Esophagus mucosa (tissue), 1 donor: ENCODE data around the gene RDH14. TPM values are rescaled to one million over a fixed set of nuclear protein-coding genes. Genes with fewer than 3 reads are reported as not detected.

Experiments
- ATAC-seq: fragments of 200-7000 bp; cut with Tn5 transposase; one replicate; pipeline ENCODE4 v1.9.1; 2020
- total RNA-seq: library from RNA; stranded (reverse); gene quantifications from one replicate; pipeline ENCODE4 v1.2.4, GENCODE V29; 2023
- donor health status: DM: yes; HTN: yes; CAD: no.

Gene RDH14, protein sequence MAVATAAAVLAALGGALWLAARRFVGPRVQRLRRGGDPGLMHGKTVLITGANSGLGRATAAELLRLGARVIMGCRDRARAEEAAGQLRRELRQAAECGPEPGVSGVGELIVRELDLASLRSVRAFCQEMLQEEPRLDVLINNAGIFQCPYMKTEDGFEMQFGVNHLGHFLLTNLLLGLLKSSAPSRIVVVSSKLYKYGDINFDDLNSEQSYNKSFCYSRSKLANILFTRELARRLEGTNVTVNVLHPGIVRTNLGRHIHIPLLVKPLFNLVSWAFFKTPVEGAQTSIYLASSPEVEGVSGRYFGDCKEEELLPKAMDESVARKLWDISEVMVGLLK
- 11.2 TPM for total RNA-seq

DNA sequence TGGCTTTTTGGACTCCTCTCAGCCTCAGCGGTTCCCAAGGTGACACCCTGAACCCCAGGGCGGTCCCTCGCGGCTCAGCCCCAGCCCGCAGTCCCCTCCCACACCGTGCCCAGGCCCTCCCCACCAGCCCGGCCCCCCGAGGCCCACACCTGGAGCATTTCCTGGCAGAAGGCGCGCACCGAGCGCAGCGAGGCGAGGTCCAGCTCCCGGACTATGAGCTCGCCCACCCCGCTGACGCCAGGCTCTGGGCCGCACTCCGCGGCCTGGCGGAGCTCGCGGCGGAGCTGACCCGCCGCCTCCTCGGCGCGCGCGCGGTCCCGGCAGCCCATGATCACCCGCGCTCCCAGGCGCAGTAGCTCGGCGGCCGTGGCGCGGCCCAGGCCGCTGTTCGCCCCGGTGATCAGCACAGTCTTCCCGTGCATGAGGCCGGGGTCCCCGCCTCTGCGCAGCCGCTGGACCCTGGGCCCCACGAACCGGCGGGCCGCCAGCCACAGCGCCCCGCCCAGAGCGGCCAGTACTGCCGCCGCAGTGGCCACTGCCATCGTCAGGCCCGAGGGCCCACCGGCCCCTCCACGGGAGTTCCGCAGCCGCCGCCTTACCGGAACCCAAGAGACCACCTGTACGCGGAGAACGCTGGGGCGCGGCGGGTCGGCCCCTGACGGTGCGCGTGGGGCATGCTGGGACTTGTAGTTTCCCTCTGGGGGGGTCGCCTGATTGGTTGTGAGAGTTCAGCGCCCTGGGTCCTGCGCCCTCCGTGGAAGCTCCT, at the start of gene RDH14:
TSS of gene RDH14 (minus strand) at position 623 of the 766 bp plus-strand sequence. CDS start at position 542, 81 bp downstream.
- peak; percentile 97 for ATAC-seq

DNA sequence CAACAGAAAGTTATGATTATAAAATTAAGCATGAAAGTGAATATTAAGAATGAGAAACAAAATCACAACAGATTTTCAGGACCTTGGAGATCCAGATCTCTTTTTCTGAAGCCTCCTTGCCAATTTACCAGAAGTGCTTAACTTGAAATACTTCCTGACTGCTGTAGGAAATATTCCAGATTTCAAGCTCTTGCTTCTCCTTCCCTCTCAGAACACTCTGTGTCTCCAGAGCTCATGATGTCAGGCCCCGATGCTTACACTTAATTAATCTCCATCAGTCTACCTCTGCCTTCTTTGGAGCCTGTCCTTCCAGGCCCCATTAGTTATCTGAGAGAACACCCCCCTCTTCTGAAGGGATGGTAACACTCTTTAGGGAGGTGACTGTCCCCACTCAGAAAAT, 49.6 kb upstream of the RDH14 start:
- ATAC-seq, result no peak

DNA sequence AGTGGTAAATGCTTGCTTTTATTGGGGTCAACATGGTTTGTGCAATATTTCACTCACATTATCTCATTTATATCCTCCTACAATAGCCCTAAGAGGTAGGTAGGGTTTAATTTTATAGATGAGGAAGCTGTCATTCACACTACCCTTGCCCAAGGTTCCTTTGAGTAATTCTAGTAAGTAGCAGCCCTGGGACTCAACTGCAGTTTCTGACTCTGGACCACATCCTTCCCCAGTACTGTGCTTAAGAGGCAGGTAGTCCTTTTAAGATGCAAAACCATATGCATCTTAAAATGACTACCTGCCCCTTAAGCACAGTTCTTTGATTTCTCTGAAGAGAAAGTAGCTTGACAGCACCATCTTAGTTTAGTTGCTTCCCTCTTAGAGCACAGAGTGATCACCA, 44.7 kb upstream of the RDH14 start:
- no peak for ATAC-seq

DNA sequence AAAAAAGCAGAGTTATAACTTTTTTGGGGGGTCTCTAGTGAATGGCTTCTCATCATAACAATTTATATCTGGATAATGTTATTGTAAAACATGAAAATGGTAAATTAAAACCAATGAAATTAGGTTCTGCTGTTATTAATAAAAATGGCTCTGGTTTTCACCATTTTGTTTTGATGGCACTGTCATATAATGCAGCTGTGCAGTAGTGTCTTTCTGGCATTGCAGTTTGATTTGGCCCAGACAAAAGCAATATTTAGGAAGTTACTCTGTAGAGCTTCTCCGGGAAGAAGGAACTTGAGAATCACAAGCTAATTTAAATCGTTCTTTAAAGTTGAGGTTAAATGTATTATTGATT, 44.1 kb upstream of the RDH14 start:
- no peak for ATAC-seq

DNA sequence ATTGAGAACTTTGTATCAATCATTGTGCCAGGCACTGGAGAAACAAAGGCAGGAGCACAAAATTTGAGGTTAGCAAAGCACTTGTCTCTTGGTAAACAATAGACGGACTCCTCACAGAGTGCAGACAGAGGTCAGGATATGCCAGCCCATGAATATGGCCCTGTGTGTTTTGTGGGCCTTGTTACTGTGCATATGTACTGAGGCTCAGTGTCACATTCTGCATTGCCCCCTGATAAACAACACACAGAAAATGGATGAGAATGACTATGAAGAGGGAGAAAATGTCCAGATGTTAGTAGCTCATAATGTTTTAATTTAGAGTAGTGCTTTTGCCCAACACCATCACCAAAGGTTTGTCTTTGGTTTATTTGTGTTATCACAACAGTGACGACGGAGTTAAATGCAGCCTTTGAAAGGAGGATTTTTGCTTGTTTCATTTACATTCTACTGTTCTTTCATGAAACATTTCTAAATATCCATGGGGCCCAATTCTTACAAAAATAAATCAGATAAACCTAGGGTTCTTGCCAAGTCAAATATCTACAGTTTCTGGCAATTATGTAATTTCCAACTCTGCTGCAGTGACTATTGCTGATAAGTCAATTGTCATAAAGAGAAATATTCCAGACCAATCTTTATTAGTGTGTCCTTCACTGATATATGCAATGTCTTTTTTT, 43.5 kb upstream of the RDH14 start:
- ATAC-seq, result no peak

DNA sequence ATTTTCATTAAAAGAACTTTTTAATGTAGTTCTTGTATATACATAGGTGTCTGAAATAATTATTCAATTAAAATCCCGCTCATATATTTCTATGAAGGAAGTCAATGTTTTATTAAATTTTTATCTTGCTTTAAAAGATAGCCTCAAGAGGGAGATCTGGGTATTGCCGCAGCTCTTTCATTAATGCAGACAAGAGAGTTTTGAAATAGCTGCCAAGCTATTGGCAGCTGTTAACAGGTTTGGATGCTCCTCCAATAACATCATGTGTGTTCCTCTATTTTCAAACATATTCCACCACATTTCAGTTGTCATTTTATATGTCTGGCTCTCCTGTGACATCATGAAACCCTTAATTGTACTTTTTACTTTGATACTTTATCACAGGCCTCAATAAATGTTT, 41.8 kb upstream of the RDH14 start:
- no peak for ATAC-seq

DNA sequence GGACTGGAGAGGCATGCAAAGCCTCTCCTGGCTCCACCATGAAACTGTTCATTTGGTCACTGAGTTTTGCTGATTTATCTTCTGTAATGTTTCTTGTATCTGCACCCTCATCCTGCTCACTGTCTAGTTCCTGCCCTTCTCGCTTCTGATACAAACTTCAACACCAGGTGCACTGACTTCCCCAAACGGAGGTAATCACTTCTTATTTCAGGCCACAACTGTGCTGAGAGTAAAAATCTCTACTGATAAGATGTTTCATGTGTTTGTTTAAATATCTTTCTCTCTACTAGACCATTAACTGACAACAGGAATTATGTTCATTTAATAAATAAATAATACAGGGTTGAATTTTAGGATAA, 39.8 kb upstream of the RDH14 start:
- ATAC-seq, result no peak

DNA sequence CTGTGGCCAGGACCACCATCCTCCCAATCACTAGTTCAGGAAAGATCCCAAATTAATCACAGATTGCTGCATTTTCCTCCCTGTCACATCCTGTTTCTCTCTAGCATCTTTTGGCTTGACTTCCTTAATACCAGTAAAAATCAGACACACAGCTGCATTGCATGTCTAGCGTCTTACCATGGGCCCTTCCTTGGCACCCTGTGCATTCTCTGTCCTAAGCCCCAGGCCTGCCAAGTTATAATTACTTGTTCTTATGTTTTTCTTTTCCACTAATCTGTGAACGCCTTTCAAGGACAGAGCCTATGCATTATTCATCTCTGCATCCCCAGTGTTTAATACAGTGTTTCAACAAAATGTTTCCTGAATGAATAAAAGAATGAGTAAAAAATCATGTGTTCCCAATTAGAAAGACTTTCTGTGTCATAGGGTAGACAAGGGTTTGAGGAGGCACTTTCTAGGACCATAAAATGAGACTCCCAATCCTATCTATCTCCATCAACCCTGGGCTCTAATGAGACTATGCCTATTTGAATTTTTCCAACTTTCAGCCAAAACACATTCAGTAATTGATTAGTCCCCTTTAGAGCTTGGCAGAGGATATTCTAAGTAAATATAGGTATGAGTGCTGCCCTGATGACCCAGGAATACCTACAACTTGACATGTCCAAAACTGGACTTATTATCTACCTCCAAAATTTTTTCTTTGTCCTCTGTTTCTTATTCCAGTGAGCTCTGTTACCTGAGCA, 39.2 kb upstream of the RDH14 start:
- no peak for ATAC-seq

DNA sequence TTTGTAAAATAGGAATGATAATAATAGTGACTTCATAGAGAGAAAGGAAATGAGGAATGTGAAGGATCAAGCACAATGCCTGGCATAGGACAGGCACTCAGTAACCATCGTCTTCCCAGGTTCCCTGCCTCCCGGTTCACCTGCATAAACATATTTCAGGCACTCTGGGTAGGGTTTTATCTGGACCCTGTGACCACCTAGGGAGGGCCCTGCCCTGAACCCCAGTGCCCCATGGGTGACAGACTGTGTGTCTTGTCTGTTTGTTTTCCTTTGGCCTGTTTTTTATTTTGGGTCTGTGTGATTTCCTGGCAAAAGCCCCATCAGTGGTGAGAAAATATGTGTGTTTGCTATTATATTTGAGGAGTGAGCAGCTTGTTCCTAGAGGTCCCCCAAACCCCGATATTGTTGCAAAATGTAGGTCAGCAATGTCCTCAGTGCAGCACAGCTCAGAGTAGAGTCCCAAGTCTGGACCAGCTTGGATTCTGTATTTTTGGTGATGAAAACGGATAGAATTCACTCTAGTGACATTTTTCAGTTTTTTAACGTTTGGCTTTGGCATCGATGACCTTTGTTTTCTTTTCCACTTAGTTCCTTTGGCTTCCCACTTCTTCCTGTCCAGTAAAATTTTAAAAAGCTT, 38.5 kb upstream of the RDH14 start:
- no peak for ATAC-seq

DNA sequence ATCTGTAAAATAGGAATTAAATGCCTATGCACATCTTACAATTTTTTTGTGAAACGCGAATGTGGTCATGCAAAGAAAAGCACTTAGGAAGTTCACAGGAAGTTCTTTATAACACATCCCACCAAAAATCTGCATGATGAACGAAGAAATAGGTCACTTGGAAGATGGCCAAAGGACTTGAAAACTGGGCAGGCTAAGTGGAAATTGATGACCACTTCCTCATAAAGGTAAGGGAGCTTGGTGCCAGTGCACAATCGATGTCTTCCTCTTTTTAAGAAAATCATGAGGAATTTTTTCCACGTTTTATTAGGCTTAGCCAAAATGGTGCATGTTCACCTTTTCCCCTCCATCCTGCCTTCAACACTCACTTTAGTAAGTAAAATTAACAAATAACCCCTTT, 37.2 kb upstream of the RDH14 start:
- no peak for ATAC-seq

DNA sequence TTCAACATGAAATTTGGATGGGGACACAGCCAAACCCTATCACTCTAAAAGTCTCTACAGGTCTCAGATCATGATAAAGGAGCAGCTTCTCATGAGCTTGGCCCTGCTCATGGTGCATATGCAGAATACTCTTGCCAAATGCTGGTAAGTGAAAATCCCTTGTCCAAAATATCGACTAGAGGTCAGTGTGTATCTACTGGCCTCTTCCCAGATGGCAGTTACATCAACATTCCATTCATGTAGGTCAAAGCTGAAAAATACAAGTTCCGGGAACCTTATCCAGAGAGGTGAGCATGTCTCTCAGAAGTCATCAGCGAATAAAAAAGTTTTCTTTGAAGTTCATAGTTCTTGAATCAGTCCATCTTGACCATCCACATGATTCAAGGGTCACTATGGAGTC, 36.5 kb upstream of the RDH14 start:
- ATAC-seq, result no peak

DNA sequence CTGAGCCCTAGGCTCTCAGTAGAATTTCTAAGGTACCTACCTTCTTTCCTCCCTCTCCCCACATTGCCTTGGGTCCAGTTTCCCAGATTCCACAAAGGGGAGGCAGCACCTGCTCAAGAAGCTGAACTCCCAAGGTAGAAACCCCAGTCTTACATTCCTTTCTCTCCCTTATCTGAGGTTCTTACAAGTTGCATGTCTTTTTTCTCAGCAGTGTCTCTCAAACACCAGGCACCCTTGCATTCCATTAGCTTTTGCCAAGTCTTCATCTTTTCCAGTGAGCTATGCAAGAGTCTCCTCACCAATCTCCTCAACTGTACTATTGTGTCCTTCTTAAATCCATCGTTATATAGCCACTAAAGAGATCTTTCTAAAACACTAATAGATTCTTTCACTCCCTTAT, 33.0 kb upstream of the RDH14 start:
- ATAC-seq, result no peak

DNA sequence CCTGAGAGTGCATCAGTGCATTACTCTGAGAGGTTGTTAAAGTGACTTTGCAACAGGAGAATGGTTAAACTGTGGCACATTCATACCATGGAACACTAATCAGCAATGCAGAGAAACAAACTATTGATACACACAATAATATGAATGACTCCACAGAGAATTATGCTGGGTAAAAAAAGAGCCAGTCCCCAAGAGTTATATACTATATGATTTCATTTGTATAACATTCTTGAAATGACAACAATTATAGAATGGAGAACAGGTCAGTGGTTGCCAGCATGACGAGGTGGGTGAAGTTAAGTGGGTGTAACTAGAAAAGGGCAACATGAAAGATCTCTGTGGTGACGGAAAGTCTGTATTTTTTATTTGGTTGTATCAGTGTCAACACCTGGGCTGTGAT, 31.9 kb upstream of the RDH14 start:
- ATAC-seq, result no peak

DNA sequence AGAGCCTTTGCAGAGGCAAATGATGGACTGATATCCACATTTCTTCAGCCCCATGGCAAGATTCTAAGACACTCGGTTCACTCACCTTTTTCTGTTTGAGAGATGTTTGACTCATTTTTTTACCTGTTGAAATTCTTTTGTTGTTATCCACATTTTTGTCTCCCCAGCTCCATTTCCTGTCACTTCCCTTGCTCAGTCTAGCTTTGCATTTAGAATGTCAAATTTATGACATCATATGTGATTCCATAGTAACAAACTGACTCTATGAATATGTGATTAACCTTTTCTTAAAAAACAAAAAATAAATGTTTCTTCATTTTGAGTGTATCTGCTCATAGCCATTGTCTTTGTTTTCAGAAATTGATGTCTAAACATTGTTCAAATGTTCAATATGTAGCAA, 28.9 kb upstream of the RDH14 start, which contains the start of gene NT5C1B:
TSS of gene NT5C1B (minus strand) at position 216 of the 400 bp plus-strand sequence. CDS start at position 115, 101 bp downstream.
- ATAC-seq, result no peak

DNA sequence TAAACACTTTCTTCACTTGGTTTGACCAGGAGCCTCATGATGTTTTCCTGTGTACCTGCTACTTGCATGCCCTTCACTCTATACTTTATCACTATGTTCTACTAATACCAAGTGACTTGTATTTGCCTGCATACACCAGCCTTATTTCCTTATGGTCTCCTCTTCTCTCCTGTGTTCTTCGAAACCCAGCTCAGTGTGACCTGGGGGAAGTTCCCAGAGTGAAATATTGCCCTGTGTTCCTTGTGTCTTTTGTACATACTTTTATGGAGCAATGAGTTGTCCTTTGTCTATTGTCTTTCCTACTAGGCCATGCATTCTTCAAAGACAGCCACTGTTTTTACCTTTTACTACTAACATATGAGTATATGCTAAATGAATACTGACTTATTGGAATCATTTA, 28.3 kb upstream of the RDH14 start:
- no peak for ATAC-seq

DNA sequence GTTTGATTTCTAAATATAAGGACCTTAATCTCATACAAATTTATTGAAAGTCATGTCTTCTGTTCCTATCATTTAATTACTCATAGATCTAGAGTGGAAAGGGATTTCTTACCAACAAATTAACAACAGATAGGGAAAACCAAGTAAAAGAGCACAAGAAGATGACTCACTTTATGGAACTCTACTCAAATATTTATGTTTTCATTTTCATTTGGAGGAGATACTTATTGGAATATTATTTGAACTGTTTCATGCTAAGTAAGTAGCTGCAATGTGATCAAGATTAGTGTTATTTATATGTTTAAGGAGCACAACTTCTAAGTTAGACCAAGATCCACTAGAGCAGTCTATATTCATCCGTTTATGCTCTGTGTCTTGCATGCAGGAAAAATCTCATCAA, 27.6 kb upstream of the RDH14 start:
- ATAC-seq, result no peak

DNA sequence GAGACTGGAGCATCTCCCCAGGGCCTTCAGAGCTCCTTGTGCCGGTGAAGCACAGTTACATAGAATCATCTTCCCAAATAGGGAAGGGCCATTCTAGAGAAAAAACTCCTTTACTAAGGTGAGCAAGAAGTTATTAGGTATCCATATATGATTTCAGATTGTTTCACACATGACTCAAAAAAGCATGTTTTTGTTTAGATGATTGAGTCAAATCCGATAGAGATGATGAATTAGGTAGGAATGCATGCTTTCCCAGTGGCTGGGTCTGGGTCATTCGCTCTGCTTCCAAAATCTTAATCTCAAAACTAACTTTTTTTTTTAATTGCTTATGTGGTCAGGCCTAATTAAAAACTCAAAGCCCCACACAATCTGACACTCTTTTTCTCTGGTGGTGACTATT, 25.1 kb upstream of the RDH14 start:
- ATAC-seq, result no peak

DNA sequence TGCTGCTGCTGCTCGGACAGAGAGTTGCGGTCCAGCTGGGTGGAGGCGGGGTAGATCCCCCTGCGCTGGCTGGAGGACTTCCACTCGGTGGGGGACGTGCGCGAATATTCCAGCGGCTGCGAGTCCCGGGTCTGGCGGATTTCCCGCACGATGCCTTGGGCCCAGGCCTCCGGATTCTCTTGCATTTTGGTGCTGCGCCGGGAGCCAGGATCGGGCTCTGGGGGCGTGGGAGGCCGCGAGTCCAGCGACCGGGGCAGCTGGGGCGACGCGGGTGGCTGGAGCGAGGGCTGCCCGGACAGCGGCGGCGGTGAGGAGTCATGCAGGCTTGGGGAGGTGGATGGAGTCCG, 24.1 kb upstream of the RDH14 start:
- no peak for ATAC-seq

DNA sequence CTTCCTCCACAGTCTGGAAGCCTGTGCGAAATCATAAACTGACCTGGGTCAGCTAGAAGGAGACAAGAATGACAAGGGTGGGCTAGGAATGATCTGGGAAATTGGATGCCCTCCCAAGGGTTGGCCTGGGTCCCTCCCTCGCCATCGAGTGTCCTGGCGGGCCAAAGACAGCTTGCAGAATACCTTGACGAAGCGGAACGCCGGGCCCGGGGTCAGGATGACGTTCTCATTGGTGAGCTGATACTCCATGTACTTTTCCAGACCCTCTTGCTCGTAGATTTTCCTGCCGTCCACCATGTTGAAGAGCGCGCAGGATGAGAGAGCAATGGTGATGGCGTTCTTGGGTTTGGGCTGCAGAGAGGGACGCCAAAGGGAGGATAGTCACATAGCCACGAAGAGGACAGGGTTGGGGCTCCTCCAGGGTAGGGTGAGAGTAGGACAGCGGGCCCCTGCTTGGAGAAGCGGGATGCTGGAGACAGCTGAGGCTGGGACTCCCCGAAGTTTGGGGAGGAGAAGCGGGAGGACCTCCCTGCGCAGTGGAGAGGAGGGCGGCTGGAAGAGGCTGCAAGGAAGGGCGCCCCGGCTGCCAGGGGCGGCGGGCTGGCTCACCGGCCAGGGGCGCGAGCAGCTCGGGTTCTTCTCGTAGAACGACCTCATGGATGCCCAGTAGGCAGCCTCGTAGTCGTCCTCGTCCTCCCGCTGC, 23.6 kb upstream of the RDH14 start:
- no peak for ATAC-seq

DNA sequence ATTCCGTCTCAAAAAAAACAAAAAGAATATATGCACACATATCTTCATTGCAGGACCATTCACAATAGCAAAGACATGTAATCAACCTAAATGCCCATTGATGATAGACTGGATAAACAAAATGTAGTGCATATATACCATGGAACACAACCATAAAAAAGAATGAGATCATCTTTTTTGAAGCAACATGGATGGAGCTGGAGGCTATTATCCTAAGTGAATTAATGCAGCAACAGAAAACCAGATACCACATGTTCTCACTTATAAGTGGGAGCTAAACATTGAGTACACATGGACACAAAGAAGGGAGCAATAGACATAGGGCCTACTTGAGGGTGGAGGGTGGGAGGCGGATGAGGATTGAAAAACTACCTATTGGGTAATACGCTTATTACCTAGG, 20.2 kb upstream of the RDH14 start:
- ATAC-seq, result no peak

DNA sequence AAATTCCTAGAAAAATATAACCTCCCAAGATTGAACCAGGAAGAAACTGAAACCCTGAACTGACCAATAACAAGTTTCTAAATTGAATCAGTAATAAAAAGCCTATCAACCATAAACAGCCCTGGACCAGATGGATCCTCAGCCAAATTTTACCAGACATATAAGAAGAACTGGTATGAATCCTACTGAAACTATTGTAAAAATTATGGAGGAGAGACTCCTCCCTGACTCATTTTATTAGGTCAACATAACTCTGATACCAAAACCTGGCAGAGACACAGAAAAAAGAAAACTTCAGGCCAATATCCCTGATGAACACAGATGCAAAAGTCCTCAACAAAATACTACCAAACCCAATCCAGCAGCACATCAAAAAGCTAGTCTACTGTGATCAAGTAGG, 17.6 kb upstream of the RDH14 start:
- ATAC-seq, result no peak

DNA sequence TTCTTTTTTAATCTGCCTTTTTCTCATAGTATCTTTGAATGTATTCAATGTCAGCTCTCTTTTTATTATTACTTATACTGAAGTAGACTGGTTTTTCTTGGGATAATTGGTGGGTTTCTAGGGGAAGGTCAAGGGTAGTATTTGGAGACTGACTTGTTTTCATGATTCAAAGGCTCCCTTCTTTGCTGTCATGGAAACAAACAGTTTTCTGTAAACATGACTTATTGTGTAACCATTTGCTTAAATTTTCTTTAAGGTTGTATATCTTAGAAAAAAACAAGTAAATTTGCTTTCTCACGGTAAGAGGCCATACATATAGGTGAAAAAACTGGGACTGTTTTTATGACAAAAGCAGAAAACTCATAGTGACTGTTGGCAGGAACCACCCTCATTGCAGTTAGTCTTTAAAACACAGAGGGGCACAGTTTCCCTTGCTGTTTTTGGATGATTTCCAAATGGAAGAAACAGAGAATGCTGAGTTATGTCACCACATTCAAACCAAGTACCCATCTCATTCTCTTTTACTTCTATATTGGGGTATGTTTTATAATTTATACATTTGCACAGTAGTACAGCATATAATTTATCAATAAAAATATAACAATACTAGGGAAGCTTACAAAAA, 5.8 kb upstream of the RDH14 start:
- ATAC-seq, result no peak
